Keratinocyte (primary cell): ENCODE measurements around the gene ZNRD2. TPM values are rescaled to one million over a fixed set of nuclear protein-coding genes. Genes with fewer than 3 reads are reported as not detected.

ENCODE experiments used
- DNase-seq: peaks from one replicate; pipeline ENCODE4 v3.0.0-alpha.2; 2011; ENCODE audit warnings: low read depth, missing footprints, low spot score
- FAIRE-seq: peaks from 2 replicates; lab custom pipeline; 2011; peaks lifted over from hg19 to GRCh38; lab: Jason Lieb, UNC
- H2AFZ ChIP-seq: 2 replicates; pipeline ENCODE4 v1.6.0; 2012; ENCODE audit warnings: low read length, control low read depth, inconsistent platforms; ENCODE audit not compliant: control insufficient read depth
- H3K27ac ChIP-seq: 2 replicates; pipeline ENCODE4 v1.5.1; 2011; ENCODE audit warnings: low read length; ENCODE audit not compliant: control insufficient read depth, insufficient read depth
- H3K27me3 ChIP-seq: 3 replicates; pipeline ENCODE4 v1.6.0; 2011; ENCODE audit warnings: low read length; ENCODE audit not compliant: control insufficient read depth, insufficient read depth; ENCODE audit errors: extremely low read depth
- H3K36me3 ChIP-seq, 2 experiments: 2 replicates in 1 of 2; 3 replicates in 1 of 2; pipeline ENCODE4 v1.5.1; 2011; ENCODE audit warnings: low read length in 2 of 2, mild to moderate bottlenecking in 1 of 2; ENCODE audit not compliant: control insufficient read depth in 2 of 2, insufficient read depth in 2 of 2; ENCODE audit errors: extremely low read depth in 1 of 2
- H3K4me1 ChIP-seq: 3 replicates; pipeline ENCODE4 v1.5.1; 2011; ENCODE audit warnings: low read length; ENCODE audit not compliant: control insufficient read depth, insufficient read depth; ENCODE audit errors: extremely low read depth
- H3K4me2 ChIP-seq: 3 replicates; pipeline ENCODE4 v1.6.0; 2011; ENCODE audit warnings: low read depth, low read length; ENCODE audit not compliant: control insufficient read depth, insufficient read depth; ENCODE audit errors: extremely low read depth
- H3K4me3 ChIP-seq, 3 experiments: fragments of 200-600 bp in 1 of 3; sonication (generic) in 1 of 3; 2 replicates in 2 of 3; 3 replicates in 1 of 3; pipeline ENCODE4 v1.5.1; 2011 to 2016; ENCODE audit warnings: low read length in 3 of 3, mild to moderate bottlenecking in 3 of 3, control low read depth in 2 of 3, inconsistent platforms in 1 of 3, low read depth in 1 of 3, mixed read lengths in 1 of 3, mixed run types in 1 of 3, moderate library complexity in 1 of 3; ENCODE audit not compliant: control insufficient read depth in 2 of 3, insufficient read depth in 2 of 3; ENCODE audit errors: extremely low read depth in 1 of 3
- H3K79me2 ChIP-seq: 2 replicates; pipeline ENCODE4 v1.6.0; 2012; ENCODE audit warnings: low read length; ENCODE audit not compliant: control insufficient read depth, insufficient read depth
- H3K9ac ChIP-seq: 3 replicates; pipeline ENCODE4 v1.6.0; 2011; ENCODE audit warnings: low read length; ENCODE audit not compliant: control insufficient read depth, insufficient read depth; ENCODE audit errors: extremely low read depth
- H3K9me1 ChIP-seq: 3 replicates; pipeline ENCODE4 v1.6.0; 2011; ENCODE audit warnings: low read length; ENCODE audit not compliant: control insufficient read depth, insufficient read depth; ENCODE audit errors: extremely low read depth
- H3K9me3 ChIP-seq: 2 replicates; pipeline ENCODE4 v1.5.1; 2012; ENCODE audit warnings: low read depth, low read length; ENCODE audit not compliant: control insufficient read depth
- H4K20me1 ChIP-seq: 3 replicates; pipeline ENCODE4 v1.6.0; 2011; ENCODE audit warnings: low read length; ENCODE audit not compliant: control insufficient read depth, insufficient read depth; ENCODE audit errors: extremely low read depth
- CTCF ChIP-seq, 3 experiments: IDR thresholded peaks in 1 of 3; conservative IDR thresholded peaks in 1 of 3; optimal IDR thresholded peaks in 1 of 3; 2 replicates in 2 of 3; 3 replicates in 1 of 3; pipeline versions ENCODE3 to v1.5.1; 2011; ENCODE audit warnings: low read length in 3 of 3, mild to moderate bottlenecking in 3 of 3, moderate library complexity in 2 of 3, control low read depth in 1 of 3, inconsistent platforms in 1 of 3; ENCODE audit not compliant: insufficient read depth in 2 of 3; ENCODE audit errors: extremely low read depth in 1 of 3
- EZH2 ChIP-seq: IDR thresholded peaks from one replicate; pipeline ENCODE4 v1.6.1; 2012; ENCODE audit warnings: inconsistent platforms, mild to moderate bottlenecking, low read length, moderate library complexity
- dilution Hi-C: fragments of 300-500 bp; cut with MboI; formaldehyde crosslinking; loops from one replicate; pipeline ENCODE4 v1.7.0; 2020; ENCODE audit warnings: low sequenced_read_pairs; ENCODE audit not compliant: extremely low pct_ligation_motif_present
- polyA plus RNA-seq, 5 experiments: library from polyadenylated mRNA; depleted of rRNA in 3 of 5; stranded (reverse) in 3 of 5; stranded (forward) in 1 of 5; unstranded in 1 of 5; fragments of >200 nt; gene quantifications; 1 replicate in 1 of 5; 2 replicates in 3 of 5; 3 replicates in 1 of 5; pipeline versions ENCODE4 v1.2.1 to v1.2.3, GENCODE V29; 2011 to 2012; ENCODE audit warnings: missing spikeins in 2 of 5, low read depth in 1 of 5, low replicate concordance in 1 of 5

ZNRD2 gene
- polyA plus RNA-seq, 1 donor (not counting 4 experiments of a cell fraction or from before 2014, with no cell fraction given) = 33.6 TPM

- no peak overlapping the region for H3K4me3 ChIP-seq
- H4K20me1 ChIP-seq = no peaks in the 10 kb centered on the region
- H3K36me3 ChIP-seq = peaks cover 21 to 30% of the 10 kb centered on the region in 2 experiments
- H3K9me3 ChIP-seq = no peaks in the 10 kb centered on the region
- H3K9ac ChIP-seq = no peak overlapping the region
- H3K4me2 ChIP-seq = no peak overlapping the region
- FAIRE-seq = no peak
- H3K27me3 ChIP-seq = no peaks in the 10 kb centered on the region
- H2AFZ ChIP-seq = no peak overlapping the region
- dilution Hi-C loops = no loop called here
- peaks cover 24% of the 10 kb centered on the region for H3K4me1 ChIP-seq
- H3K27ac ChIP-seq = no peak overlapping the region
- H3K9me1 ChIP-seq = no peaks in the 10 kb centered on the region
- no peak for DNase-seq
- TF ChIP-seq EZH2 (no peak), CTCF (optimal IDR thresholded peaks at IDR 0.05 in 1 of 3, IDR thresholded peaks at IDR 0.05 in 1 of 3, conservative IDR thresholded peaks at IDR 0.05 in 1 of 3; ENCODE audit: extremely low read depth in 1 of 3, insufficient read depth in 2 of 3, low read length in 3 of 3) (no peak)
- H3K79me2 ChIP-seq = peaks cover 38% of the 10 kb centered on the region
Measured at GRCh38 chr11:65609665-65610064, 39.4 kb downstream of the ZNRD2 start.

- Histone ChIP-seq H3K79me2 (peaks cover 38% of the 10 kb centered on the region), H3K4me1 (peaks cover 24% of the 10 kb centered on the region), H3K9me3 (no peaks in the 10 kb centered on the region), H3K9ac (no peak overlapping the region), H2AFZ (no peak overlapping the region), H3K9me1 (no peaks in the 10 kb centered on the region), H3K27me3 (no peaks in the 10 kb centered on the region), H4K20me1 (no peaks in the 10 kb centered on the region), H3K27ac (no peak overlapping the region), H3K4me2 (no peak overlapping the region), H3K36me3 (peaks cover 14 to 23% of the 10 kb centered on the region in 2 experiments), H3K4me3 (no peak overlapping the region)
- DNase-seq (no peak), FAIRE-seq (no peak)
- dilution Hi-C loops = no loop called here
- TF ChIP-seq CTCF (optimal IDR thresholded peaks at IDR 0.05 in 1 of 3, IDR thresholded peaks at IDR 0.05 in 1 of 3, conservative IDR thresholded peaks at IDR 0.05 in 1 of 3; ENCODE audit: extremely low read depth in 1 of 3, insufficient read depth in 2 of 3, low read length in 3 of 3) = no peak
- TF ChIP-seq EZH2 = no peak
Measured at GRCh38 chr11:65610404-65610803, 40.1 kb downstream of the ZNRD2 start.
